Measurements from ENCODE around the gene MAMSTR.

DNA sequence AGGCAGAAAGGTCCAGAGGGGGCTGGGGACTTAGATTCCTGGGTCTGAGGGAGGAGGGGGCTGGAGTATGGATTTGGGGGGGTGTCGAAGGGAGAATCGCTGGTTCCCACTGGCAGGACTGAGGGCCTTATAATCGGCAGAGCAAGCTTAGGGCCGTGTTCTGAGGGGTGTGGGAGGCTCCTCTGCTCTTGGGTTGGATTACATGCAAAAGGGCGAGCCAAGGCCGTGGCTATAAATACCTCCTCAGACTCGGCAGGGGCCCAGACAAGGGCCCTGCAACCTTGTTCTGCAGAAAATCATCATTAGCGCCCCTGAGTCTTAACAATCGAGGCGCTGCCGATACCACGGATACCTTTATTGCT lies 707 bp upstream of the MAMSTR start:
- TF ChIP-seq, protein P1, sequence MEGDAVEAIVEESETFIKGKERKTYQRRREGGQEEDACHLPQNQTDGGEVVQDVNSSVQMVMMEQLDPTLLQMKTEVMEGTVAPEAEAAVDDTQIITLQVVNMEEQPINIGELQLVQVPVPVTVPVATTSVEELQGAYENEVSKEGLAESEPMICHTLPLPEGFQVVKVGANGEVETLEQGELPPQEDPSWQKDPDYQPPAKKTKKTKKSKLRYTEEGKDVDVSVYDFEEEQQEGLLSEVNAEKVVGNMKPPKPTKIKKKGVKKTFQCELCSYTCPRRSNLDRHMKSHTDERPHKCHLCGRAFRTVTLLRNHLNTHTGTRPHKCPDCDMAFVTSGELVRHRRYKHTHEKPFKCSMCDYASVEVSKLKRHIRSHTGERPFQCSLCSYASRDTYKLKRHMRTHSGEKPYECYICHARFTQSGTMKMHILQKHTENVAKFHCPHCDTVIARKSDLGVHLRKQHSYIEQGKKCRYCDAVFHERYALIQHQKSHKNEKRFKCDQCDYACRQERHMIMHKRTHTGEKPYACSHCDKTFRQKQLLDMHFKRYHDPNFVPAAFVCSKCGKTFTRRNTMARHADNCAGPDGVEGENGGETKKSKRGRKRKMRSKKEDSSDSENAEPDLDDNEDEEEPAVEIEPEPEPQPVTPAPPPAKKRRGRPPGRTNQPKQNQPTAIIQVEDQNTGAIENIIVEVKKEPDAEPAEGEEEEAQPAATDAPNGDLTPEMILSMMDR (conservative IDR thresholded peaks at IDR 0.05; ENCODE audit: low read length), result no peak
- TF ChIP-seq EZH2phosphoT487 (IDR thresholded peaks at IDR 0.05; ENCODE audit: borderline replicate concordance), result no peak
